ENCODE measurements around the gene EYA2. TPM values are rescaled to one million over a fixed set of nuclear protein-coding genes. Genes with fewer than 3 reads are reported as not detected.
"Not testable (repeated sequence)": the region's sequence is repeated elsewhere in the genome, so short reads cannot be mapped to it uniquely, and the experiment has no call there.

EYA2 gene
- not detected for polyA plus RNA-seq (2012; ENCODE audit: insufficient read depth, insufficient read length)

GRCh38 chr20:46894579-46894958, at the start of gene EYA2:
TSS of gene EYA2 (plus strand) at chr20:46894843. CDS start at chr20:46990011, 95,168 bp downstream.
- H3K4me3 ChIP-seq (ENCODE audit: low read length) = no peak within 1 kb of the TSS
- no peak for DNase-seq (ENCODE audit: low read depth, low spot score)

- H3K4me3 ChIP-seq (ENCODE audit: low read length) = no peak overlapping the region
- DNase-seq (ENCODE audit: low read depth, low spot score) = no peak
These were observed 49.7 kb upstream of the EYA2 start for GRCh38 chr20:46844965-46845364.

GRCh38 chr20:46849269-46849668, 45.4 kb upstream of the EYA2 start:
- no peak for DNase-seq (ENCODE audit: low read depth, low spot score)
- H3K4me3 ChIP-seq (ENCODE audit: low read length) = no peak overlapping the region

GRCh38 chr20:46849751-46850150, 44.9 kb upstream of the EYA2 start:
- H3K4me3 ChIP-seq (ENCODE audit: low read length) = no peak overlapping the region
- no peak for DNase-seq (ENCODE audit: low read depth, low spot score)

GRCh38 chr20:46850416-46850815, 44.2 kb upstream of the EYA2 start:
- DNase-seq (ENCODE audit: low read depth, low spot score) = no peak
- no peak overlapping the region for H3K4me3 ChIP-seq (ENCODE audit: low read length)

- DNase-seq (ENCODE audit: low read depth, low spot score) = no peak
- no peak overlapping the region for H3K4me3 ChIP-seq (ENCODE audit: low read length)
These were observed 43.7 kb upstream of the EYA2 start for GRCh38 chr20:46850896-46851295.

GRCh38 chr20:46851746-46852145, 42.9 kb upstream of the EYA2 start:
- no peak overlapping the region for H3K4me3 ChIP-seq (ENCODE audit: low read length)
- DNase-seq (ENCODE audit: low read depth, low spot score) = no peak

- no peak for DNase-seq (ENCODE audit: low read depth, low spot score)
- H3K4me3 ChIP-seq (ENCODE audit: low read length) = no peak overlapping the region
These were observed 42.3 kb upstream of the EYA2 start for GRCh38 chr20:46852313-46852712.

GRCh38 chr20:46853926-46854325, 40.7 kb upstream of the EYA2 start:
- DNase-seq (ENCODE audit: low read depth, low spot score) = no peak
- H3K4me3 ChIP-seq (ENCODE audit: low read length) = no peak overlapping the region

- DNase-seq (ENCODE audit: low read depth, low spot score) = no peak
These were observed 37.4 kb upstream of the EYA2 start for GRCh38 chr20:46857061-46857831.

GRCh38 chr20:46865824-46866223, 28.8 kb upstream of the EYA2 start:
- no peak overlapping the region for H3K4me3 ChIP-seq (ENCODE audit: low read length)
- DNase-seq (ENCODE audit: low read depth, low spot score) = no peak

More at GRCh38 chr20:46857061-46857831, 37.4 kb upstream of the EYA2 start:
- H3K4me3 ChIP-seq (ENCODE audit: low read length) = no peak overlapping the region

- no peak for DNase-seq (ENCODE audit: low read depth, low spot score)
These were observed 24.6 kb upstream of the EYA2 start for GRCh38 chr20:46870041-46870440.

GRCh38 chr20:46872328-46873211, 22.1 kb upstream of the EYA2 start:
- H3K4me3 ChIP-seq (ENCODE audit: low read length) = no peak overlapping the region
- peak; percentile 2 for DNase-seq (ENCODE audit: low read depth, low spot score)

More at GRCh38 chr20:46870041-46870440, 24.6 kb upstream of the EYA2 start:
- H3K4me3 ChIP-seq (ENCODE audit: low read length) = no peak overlapping the region

GRCh38 chr20:46875059-46875458, 19.6 kb upstream of the EYA2 start:
- no peak overlapping the region for H3K4me3 ChIP-seq (ENCODE audit: low read length)
- DNase-seq (ENCODE audit: low read depth, low spot score) = no peak

GRCh38 chr20:46879386-46879785, 15.3 kb upstream of the EYA2 start:
- no peak overlapping the region for H3K4me3 ChIP-seq (ENCODE audit: low read length)
- no peak for DNase-seq (ENCODE audit: low read depth, low spot score)

GRCh38 chr20:46879963-46880362, 14.7 kb upstream of the EYA2 start:
- not testable (repeated sequence) for H3K4me3 ChIP-seq (ENCODE audit: low read length); DNase-seq (ENCODE audit: low read depth, low spot score)

- H3K4me3 ChIP-seq (ENCODE audit: low read length) = no peak overlapping the region
- DNase-seq (ENCODE audit: low read depth, low spot score) = no peak
These were observed 10.8 kb upstream of the EYA2 start for GRCh38 chr20:46883892-46884291.

- H3K4me3 ChIP-seq (ENCODE audit: low read length) = no peak overlapping the region
These were observed 4.0 kb upstream of the EYA2 start for GRCh38 chr20:46890682-46891081.

GRCh38 chr20:46893051-46893450, 1.6 kb upstream of the EYA2 start:
- no peak overlapping the region for H3K4me3 ChIP-seq (ENCODE audit: low read length)
- DNase-seq (ENCODE audit: low read depth, low spot score) = no peak

More at GRCh38 chr20:46890682-46891081, 4.0 kb upstream of the EYA2 start:
- no peak for DNase-seq (ENCODE audit: low read depth, low spot score)
